HG03095 (cell line): ENCODE measurements around the gene KCNMB2.

Source experiments
- ATAC-seq: cut with Tn5 transposase; IDR thresholded peaks from one replicate; pipeline ENCODE4 v1.9.1; 2021; ENCODE audit warnings: moderate library complexity; ENCODE audit not compliant: unreplicated experiment

KCNMB2 gene

GRCh38 chr3:178536211-178537079 lies at the start of gene KCNMB2:
Gene KCNMB2 (plus strand): TSS chr3:178536436.
- ATAC-seq = no peak

DNA sequence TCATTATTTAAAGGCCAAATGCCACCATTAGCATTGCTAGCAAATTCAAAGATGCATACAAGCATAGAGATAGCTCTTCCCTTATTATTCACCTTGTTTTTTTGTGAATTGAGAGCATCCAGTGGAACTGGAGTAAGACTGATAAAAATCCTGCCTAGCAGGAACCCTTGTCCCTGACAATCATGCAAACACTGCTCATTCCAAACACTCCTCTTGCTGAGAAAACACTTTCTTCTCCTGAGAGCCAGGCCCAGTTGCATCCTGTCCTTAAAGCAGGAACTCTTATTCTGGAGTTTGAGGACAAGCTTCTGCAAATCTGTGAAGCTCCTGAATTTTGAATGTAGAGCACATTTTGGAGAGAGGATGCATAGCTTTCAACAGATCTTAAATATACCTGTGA lies 49.3 kb upstream of the KCNMB2 start:
- ATAC-seq = no peak

GRCh38 chr3:178487752-178488151 lies 48.5 kb upstream of the KCNMB2 start:
- no peak for ATAC-seq

DNA sequence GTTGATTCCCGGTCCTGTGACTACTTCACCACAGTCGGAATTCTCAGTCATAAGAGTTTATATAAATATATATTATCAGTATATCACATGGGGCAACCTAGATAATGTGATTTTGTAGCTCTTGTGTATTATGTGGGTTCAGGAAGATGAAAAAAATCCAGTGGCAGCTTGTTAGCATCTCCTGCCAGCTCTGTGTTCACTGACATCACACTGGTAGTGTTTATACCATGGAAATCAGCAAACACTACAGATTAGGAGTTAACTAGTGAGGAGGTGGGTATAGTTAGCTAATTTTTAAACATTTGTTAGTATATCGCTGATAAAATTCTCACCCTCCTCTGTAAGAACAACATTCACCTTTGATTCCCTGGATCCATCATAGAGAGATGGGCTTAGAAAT lies 44.5 kb upstream of the KCNMB2 start:
- no peak for ATAC-seq

DNA sequence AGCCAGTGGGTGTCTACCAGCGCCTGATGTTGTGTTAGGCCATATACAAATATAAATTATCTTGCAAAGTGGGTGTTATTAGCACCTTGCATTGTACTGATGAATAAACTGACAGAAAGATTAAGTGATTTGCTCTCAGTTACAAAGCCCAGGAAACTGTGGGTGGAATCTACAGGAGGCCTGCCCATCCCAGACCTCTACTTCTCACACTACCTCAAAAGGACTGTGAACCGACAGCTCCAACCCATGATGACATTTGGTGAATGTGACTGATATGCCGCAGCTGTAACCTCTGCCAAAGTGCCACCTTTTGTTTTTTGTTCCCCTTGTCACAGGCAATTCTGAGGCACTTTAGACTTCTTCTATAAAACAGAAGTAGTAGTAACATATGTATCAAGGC lies 43.7 kb upstream of the KCNMB2 start:
- no peak for ATAC-seq

DNA sequence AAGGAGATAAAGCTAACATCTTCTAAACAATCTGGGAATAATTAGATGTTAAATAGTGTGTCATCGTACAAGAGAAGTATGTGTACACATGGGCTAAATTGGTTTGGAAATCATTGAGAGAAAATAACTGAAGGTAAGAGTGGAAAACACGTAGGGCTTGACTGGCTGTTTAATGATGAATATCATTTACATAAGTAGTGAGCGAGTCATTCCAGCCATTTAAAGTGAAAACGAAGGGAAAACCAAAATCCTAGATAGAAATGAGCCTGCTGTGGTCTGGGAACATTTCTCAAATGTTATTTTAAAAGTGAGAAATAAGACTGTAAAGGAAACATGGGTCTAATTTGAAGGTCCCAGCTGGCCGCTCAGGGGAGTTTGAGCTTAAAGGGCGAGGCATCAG lies 41.9 kb upstream of the KCNMB2 start:
- ATAC-seq = no peak

GRCh38 chr3:178496911-178497310 lies 39.3 kb upstream of the KCNMB2 start:
- no peak for ATAC-seq

DNA sequence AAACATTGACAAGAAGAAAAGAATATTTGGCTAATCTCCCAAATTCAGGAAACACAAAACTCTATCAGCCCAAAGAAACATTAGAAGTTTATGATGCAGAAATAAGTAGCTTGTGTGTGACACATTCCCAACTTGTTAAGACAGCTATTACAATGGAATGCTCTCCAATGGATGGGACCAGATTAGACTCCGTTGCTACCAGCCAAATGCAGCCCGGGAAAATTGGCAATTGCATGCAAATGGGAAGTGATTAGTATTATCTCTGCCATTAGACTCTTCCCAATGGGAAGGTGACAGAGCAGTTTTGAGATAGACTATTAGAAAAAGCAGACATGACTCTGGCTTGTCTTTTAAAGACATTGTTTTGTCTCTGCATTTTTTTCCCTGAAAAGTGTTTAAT lies 37.4 kb upstream of the KCNMB2 start:
- ATAC-seq = no peak

DNA sequence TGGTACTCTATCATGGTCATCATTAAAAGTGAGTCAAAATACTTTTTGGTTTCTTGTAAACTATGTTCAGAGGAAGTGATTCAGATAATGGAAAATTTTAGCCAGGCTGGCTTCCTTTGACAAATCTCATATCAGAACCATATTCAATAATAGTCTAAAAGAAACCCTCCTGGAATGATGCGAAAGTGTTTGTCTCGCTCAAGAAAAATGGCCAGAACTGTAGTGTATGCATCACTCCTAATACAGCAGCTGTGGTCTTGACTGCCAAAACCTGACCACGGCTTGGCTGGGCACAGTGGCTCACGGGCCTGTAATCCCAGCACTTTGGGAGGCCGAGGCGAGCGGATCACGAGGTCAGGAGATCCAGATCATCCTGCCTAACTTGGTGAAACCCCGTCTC lies 35.6 kb upstream of the KCNMB2 start:
- no peak for ATAC-seq

- no peak for ATAC-seq
These were observed 32.1 kb upstream of the KCNMB2 start for GRCh38 chr3:178504128-178504527.

- no peak for ATAC-seq
These were observed 30.4 kb upstream of the KCNMB2 start for GRCh38 chr3:178505832-178506231.

GRCh38 chr3:178507507-178508442 lies 28.5 kb upstream of the KCNMB2 start:
- no peak for ATAC-seq

- no peak for ATAC-seq
These were observed 27.8 kb upstream of the KCNMB2 start for GRCh38 chr3:178508443-178508825.

DNA sequence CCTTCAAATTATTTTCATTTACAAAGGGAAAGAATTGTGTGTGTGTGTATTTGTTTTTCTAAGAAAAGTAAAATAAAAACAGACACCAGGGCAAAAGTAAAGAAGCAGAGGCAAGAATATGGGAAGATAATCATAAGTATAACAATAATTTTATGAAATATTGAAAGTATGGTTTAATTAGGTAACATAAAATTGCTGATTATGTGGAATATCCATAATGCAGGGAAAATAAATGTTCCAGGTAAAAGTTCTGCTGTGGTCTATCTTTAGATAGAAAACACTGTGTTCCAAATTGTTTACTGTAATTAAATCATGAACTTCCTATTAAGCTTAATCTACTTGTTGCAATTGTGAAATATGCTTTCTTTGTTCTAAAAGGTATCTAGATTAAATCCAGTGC lies 25.7 kb upstream of the KCNMB2 start:
- no peak for ATAC-seq

GRCh38 chr3:178512647-178513046 lies 23.6 kb upstream of the KCNMB2 start:
- no peak for ATAC-seq

- no peak for ATAC-seq
These were observed 22.5 kb upstream of the KCNMB2 start for GRCh38 chr3:178513546-178514380.

DNA sequence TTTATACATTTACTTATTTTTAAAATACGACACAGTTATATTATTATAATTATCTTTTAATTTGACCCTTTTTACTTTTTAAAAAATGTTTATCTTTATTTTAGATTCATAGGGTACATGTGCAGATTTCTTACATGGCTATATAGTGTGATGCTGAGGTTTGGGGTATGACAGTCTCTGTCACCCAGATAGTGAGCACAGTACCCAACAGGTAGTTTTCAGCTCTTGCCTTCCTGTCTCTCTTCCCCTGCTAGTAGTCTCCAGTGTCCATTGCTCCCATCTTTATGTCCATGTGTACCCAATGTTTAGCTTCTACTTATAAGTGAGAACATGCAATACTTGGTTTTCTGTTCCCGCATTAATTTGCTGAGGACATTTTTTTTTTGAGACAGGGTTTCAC lies 21.8 kb upstream of the KCNMB2 start:
- no peak for ATAC-seq

- ATAC-seq = peak; percentile 26
These were observed 21.0 kb upstream of the KCNMB2 start for GRCh38 chr3:178515076-178515744.

DNA sequence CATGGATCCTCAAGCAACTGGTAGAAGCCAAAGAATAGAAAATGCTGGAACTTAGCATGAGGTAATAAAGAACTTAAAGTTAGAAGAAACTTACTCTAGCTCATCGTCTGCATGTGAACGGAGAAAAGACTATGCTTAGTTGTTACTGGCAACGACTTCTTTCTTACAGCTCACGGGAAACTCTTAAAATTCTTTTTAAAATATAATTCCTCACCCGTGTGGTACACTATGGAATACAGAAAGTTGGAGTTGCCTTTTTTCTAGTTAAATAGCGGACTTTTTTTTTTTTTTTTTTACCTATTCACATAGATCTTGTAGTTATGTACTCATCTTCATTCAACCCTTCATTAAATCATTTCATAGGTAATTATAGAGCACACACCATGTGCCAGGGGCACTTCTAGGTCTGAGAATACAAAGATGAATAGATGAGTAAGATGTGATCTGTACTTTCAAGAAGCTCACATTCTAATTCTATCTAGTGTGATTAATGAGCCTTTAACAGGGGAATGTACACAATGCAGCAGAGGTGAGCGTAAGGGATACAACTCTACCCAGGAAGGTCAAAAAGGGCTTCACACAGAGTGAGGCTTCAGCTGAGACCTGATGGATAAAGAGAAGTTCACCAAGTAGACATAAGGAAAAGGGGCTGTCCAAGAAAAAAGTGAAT lies 18.4 kb upstream of the KCNMB2 start:
- ATAC-seq = no peak
